Endodermal cell (in vitro differentiated cells): Measurements from ENCODE around the gene LRTM2. TPM values are rescaled to one million over a fixed set of nuclear protein-coding genes. Genes with fewer than 3 reads are reported as not detected.

Source experiments
- DNase-seq: peaks from one replicate; pipeline ENCODE4 v3.0.0-alpha.2; 2017
- H3K27ac ChIP-seq: 2 replicates; pipeline ENCODE4 v1.5.1; 2013; ENCODE audit warnings: mild to moderate bottlenecking, low read depth, low read length, moderate library complexity
- H3K27me3 ChIP-seq: 2 replicates; pipeline ENCODE4 v1.6.1; 2013; ENCODE audit warnings: mild to moderate bottlenecking, low read length, moderate library complexity; ENCODE audit not compliant: insufficient read depth, control insufficient read depth, poor library complexity, severe bottlenecking
- H3K36me3 ChIP-seq: 2 replicates; pipeline ENCODE4 v1.7.0; 2013; ENCODE audit warnings: mild to moderate bottlenecking, low read length, moderate library complexity; ENCODE audit not compliant: control insufficient read depth, insufficient read depth
- H3K4me1 ChIP-seq: one replicate; pipeline ENCODE4 v1.7.0; 2013; ENCODE audit warnings: low read length; ENCODE audit not compliant: control insufficient read depth, insufficient read depth
- H3K4me3 ChIP-seq: 2 replicates; pipeline ENCODE4 v1.5.1; 2013; ENCODE audit warnings: mild to moderate bottlenecking, low read length, moderate library complexity
- H3K9ac ChIP-seq: 2 replicates; pipeline ENCODE4 v1.6.1; 2013; ENCODE audit warnings: mild to moderate bottlenecking, low read length, moderate library complexity; ENCODE audit not compliant: poor library complexity, severe bottlenecking; ENCODE audit errors: extremely low read depth
- H3K9me3 ChIP-seq: 2 replicates; pipeline ENCODE4 v1.6.1; 2013; ENCODE audit warnings: mild to moderate bottlenecking, low read length, moderate library complexity; ENCODE audit not compliant: control insufficient read depth
- H3K27ac Mint-ChIP-seq: 2 replicates; pipeline ENCODE4 v1.8.0; 2020; ENCODE audit warnings: mixed read lengths
- H3K27me3 Mint-ChIP-seq: 2 replicates; pipeline ENCODE4 v1.8.0; 2021; ENCODE audit warnings: mild to moderate bottlenecking, mixed read lengths; ENCODE audit not compliant: insufficient read depth
- H3K36me3 Mint-ChIP-seq: 2 replicates; pipeline ENCODE4 v1.8.0; 2020; ENCODE audit warnings: low read depth, mixed read lengths
- H3K4me1 Mint-ChIP-seq: 2 replicates; pipeline ENCODE4 v1.8.0; 2020; ENCODE audit warnings: mixed read lengths
- H3K4me3 Mint-ChIP-seq: 2 replicates; pipeline ENCODE4 v1.8.0; 2020; ENCODE audit warnings: mild to moderate bottlenecking, moderate library complexity, mixed read lengths
- H3K9me3 Mint-ChIP-seq: 2 replicates; pipeline ENCODE4 v1.8.0; 2020; ENCODE audit warnings: mild to moderate bottlenecking, mixed read lengths
- CTCF ChIP-seq: fragments of 200-600 bp; sonication (generic); conservative IDR thresholded peaks from 2 replicates; pipeline ENCODE4 v1.5.0; 2021; ENCODE audit warnings: antibody characterized with exemption, mild to moderate bottlenecking
- WGBS, 2 experiments: methylation state at CpG; one replicate each; pipeline versions ENCODE4 v1.1.5 to v1.1.7; 2013; ENCODE audit warnings: missing lambda C conversion rate in 2 of 2, mixed read lengths in 1 of 2; ENCODE audit not compliant: insufficient coverage in 1 of 2, insufficient read length in 1 of 2; 5-methylcytosine and 5-hydroxymethylcytosine counted together
- total RNA-seq, 2 donors: library from RNA; stranded (reverse); fragmentation: NEBNext Ultra II Directional in 1 of 2; extraction: Animal tissue kit (Norgen Biotek cat#: 25700) in 1 of 2; gene quantifications; 2 replicates in 1 of 2; 3 replicates in 1 of 2; pipeline ENCODE4 v1.2.1, GENCODE V29; 2021

Gene LRTM2
- total RNA-seq, 2 donors from 2014 or later, result 0.40 TPM

- no peak for DNase-seq
- H3K9me3 Mint-ChIP-seq, result peaks cover 17% of the 10 kb centered on the region
- no peak overlapping the region for H3K27ac Mint-ChIP-seq
- no peak for TF ChIP-seq CTCF
- Histone ChIP-seq H3K27ac (no peak overlapping the region), H3K36me3 (no peaks in the 10 kb centered on the region), H3K4me1 (no peaks in the 10 kb centered on the region), H3K9me3 (peaks cover 5% of the 10 kb centered on the region), H3K9ac (no peak overlapping the region), H3K4me3 (no peak overlapping the region), H3K27me3 (no peaks in the 10 kb centered on the region)
- no peaks in the 10 kb centered on the region for H3K36me3 Mint-ChIP-seq
- H3K27me3 Mint-ChIP-seq, result peaks cover 2% of the 10 kb centered on the region
- WGBS, 2 experiments, result 86 to 91% methylated on average over 10 of the region's 10 CpGs
- peaks cover 6% of the 10 kb centered on the region for H3K4me1 Mint-ChIP-seq
- no peak overlapping the region for H3K4me3 Mint-ChIP-seq
Observed at GRCh38 chr12:1869145-1869544, 48.8 kb downstream of the LRTM2 start.

GRCh38 chr12:1870086-1870485 lies 49.7 kb downstream of the LRTM2 start:
- Mint-ChIP-seq H3K9me3 (peaks cover 17% of the 10 kb centered on the region), H3K4me3 (no peak overlapping the region), H3K36me3 (no peaks in the 10 kb centered on the region), H3K27me3 (peaks cover 5% of the 10 kb centered on the region), H3K4me1 (peaks cover 6% of the 10 kb centered on the region), H3K27ac (no peak overlapping the region)
- peaks cover 5% of the 10 kb centered on the region for H3K9me3 ChIP-seq
- H3K9ac ChIP-seq, result no peak overlapping the region
- no peak overlapping the region for H3K27ac ChIP-seq
- H3K4me3 ChIP-seq, result no peak overlapping the region
- no peaks in the 10 kb centered on the region for H3K27me3 ChIP-seq
- no peaks in the 10 kb centered on the region for H3K36me3 ChIP-seq
- WGBS, 2 experiments, result 64 to 71% methylated on average over 7 of the region's 7 CpGs
- no peaks in the 10 kb centered on the region for H3K4me1 ChIP-seq
- peak; percentile 71 for DNase-seq
- TF ChIP-seq CTCF, result no peak

- no peak overlapping the region for H3K27ac ChIP-seq
- H3K27me3 ChIP-seq, result no peaks in the 10 kb centered on the region
- Mint-ChIP-seq H3K4me3 (no peak overlapping the region), H3K27ac (no peak overlapping the region), H3K27me3 (peaks cover 5% of the 10 kb centered on the region), H3K4me1 (peaks cover 6% of the 10 kb centered on the region), H3K9me3 (peaks cover 15% of the 10 kb centered on the region), H3K36me3 (no peaks in the 10 kb centered on the region)
- H3K4me1 ChIP-seq, result no peaks in the 10 kb centered on the region
- peak; percentile 45 for DNase-seq
- H3K9me3 ChIP-seq, result peaks cover 5% of the 10 kb centered on the region
- no peak for TF ChIP-seq CTCF
- 90 to 92% methylated on average over 15 to 24 of the region's 24 CpGs for WGBS, 2 experiments
- no peaks in the 10 kb centered on the region for H3K36me3 ChIP-seq
- no peak overlapping the region for H3K4me3 ChIP-seq
- no peak overlapping the region for H3K9ac ChIP-seq
Observed at GRCh38 chr12:1870998-1871917, 50.9 kb downstream of the LRTM2 start.
